GM19025 (cell line): ENCODE data around the gene PI4KA.

Experiments
- ATAC-seq: cut with Tn5 transposase; IDR thresholded peaks from one replicate; pipeline ENCODE4 v1.9.1; 2021; ENCODE audit warnings: mild to moderate bottlenecking, low read depth, moderate library complexity; ENCODE audit not compliant: unreplicated experiment

The PI4KA gene

DNA sequence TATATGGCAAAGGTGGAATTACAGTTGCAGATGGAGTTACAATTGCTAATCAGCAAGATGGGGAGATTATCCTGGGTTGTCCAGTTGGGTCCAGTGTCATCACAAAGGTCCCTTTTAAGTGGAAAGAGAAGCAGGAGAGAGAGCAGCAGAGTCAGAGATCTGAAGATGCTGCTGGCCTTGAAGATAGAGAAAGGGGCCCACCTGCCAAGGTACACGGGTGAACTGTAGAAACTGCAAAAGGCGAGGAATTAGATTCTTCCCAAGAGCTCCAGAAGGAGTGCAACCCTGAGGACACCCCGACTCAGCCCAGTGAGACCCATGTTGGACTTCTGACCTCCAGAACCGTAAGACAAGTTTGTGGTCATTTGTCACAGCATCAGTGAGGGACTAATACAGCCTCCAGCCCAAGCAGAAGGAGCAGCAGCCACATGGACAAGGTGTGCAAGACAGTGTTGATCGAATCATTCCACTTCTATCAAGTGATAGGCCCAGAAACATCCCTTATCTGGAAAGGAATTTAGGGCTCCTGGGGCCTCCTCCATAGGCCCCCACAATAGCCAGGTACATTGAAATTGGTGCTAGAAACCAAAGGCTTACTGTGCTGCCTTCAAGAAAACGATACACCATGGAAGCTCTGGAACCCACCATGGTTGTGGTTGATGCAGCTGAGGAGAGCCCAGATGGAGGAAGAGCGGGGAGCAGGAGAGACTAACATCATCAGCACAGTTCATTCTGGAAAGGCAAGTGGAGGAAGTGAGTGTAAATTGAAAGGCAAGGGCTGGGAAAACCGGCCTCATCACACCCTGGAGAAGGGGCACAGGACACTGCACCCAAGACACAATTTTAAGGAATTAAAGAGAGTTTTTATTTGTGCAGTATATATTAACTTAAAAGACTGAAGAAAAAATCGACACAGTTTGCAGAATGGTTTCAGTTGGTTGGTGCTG is 23.5 kb upstream of the PI4KA start:
- ATAC-seq, result no peak

DNA sequence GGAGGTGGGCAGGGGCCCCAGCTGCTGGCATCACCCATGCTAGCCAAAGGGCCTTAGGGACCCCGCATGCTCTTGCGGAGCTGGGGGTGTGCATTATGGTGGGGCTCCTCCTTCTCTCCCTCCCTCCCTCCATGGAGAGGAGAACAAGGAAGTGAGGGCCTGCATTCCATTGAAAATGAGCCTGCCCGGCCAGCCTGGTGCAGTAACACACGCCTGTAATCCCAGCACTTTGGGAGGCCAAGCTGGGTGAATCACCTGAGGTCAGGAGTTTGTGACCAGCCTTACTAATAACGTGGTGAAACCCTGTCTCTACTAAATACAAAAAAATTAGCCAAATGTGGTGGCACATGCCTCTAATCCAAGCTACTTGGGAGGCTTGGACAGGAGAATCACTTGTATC is 22.6 kb upstream of the PI4KA start:
- no peak for ATAC-seq

DNA sequence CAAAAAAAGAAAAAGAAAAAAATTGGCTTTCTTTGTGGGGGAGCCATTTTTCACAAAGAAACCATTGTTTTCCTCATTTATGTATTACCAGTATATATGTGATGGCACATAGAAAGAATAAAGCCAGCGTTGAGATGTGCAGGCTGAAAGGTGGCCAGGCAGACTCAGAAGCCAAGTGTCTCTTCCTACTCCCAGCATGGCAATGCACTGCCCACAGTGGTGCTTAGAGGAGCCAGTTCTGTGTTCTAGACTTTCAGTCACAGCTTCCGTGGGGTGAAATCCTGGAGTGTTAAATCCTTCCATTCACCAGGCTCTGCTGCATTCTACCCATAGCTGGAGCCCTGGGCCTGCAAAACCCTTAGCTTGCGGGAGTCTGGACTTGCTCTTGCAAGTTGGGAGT is 19.1 kb upstream of the PI4KA start:
- no peak for ATAC-seq

DNA sequence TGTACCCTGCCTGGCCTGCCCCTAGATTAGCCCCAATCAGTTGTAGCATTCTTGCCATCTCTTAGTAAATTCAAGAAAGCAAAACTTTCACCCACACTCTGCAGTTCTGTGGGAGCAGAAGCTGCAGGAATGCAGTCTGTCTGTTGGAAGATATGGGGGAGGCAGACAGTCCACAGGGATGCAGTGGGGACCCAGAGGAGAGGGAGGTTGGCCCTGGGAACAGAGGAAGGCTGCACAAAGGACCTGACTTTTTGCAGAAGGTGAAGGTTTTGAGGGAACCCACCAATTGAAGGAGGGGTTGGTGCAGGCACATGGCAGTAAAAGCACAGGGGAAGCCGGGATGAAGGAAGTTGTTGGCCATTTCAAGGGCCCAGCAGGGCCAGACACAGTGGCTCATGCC is 16.7 kb upstream of the PI4KA start:
- ATAC-seq, result no peak

DNA sequence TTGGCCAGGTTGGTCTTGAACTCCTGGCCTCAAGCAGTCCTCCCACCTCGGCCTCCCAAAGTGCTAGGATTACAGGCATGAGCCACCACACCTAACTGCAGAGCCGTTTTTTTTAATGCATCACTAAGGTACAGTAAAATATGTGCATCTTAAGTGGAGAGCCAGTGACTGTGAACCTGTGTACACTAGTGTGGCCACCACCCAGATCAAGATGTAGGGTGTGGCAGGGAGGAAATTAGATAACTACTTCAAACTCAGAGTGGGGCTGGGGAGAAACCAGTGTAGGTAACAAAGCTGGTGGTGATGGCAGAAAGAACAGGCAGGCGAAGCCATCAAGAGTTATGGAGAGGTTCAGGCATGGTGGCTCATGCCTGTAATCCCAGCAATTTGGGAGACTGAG is 14.6 kb upstream of the PI4KA start:
- no peak for ATAC-seq

DNA sequence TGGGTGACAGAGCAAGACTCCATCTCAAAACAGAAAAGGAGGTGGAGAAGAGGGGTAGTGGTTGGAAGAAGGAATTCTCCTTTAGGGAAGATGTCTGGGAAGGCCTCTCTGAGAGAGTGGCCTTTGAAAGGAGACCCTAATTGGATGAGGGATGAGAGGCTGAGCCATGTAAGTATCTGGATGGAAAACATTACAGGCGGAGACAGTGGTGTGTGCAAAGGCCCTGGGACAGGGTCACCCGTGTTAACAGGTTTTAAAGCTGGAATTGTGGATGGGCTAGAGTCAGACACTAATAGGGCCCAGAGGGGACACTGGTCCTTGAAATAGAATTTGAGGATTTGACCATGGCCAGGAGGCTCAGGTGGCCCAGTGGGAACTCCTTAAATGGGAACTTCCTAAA is 10.6 kb upstream of the PI4KA start:
- ATAC-seq, result no peak

DNA sequence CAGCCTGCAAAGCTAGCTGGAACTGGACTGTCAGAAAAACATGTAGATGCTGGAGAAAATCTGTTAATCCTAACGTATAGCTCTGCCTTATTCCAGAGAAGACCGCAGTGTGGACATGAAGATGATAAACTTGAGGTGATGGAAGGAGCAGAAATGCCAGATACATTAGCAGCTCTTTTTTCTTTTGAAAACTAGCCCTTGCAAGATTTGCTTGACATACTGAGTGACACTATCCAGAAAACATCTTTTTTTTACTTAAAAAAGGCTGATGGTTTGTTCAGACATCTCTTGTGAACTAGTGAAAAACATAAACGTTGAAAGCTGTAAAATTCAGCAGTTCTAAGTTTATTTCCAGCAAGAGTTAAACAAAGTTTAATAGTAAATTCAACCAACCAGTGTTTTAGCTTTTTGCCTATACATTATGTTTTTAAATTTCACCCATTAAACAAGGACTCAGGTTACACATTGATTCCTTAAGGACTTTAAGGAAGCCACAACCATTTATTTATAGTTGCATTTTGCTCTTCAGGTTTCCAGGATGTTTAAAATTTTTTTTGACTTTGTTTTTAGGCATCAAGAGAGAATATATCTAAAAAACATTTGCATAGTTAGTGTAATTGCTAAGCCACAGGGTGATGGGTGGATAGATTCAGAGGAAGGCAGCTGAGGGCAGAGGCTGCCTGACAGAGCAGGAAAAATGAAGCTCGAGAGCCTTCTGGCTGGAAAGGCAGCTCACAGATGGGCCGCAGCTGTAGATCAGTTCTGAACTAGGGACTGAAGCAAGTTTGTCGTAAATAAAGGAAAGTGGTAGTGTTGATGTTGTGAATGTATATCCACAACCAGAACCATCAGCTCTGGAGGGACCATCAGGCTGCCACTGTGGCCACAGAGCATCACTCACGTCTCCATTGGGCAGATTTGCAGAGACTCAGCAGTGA is 9.7 kb upstream of the PI4KA start:
- ATAC-seq, result no peak

DNA sequence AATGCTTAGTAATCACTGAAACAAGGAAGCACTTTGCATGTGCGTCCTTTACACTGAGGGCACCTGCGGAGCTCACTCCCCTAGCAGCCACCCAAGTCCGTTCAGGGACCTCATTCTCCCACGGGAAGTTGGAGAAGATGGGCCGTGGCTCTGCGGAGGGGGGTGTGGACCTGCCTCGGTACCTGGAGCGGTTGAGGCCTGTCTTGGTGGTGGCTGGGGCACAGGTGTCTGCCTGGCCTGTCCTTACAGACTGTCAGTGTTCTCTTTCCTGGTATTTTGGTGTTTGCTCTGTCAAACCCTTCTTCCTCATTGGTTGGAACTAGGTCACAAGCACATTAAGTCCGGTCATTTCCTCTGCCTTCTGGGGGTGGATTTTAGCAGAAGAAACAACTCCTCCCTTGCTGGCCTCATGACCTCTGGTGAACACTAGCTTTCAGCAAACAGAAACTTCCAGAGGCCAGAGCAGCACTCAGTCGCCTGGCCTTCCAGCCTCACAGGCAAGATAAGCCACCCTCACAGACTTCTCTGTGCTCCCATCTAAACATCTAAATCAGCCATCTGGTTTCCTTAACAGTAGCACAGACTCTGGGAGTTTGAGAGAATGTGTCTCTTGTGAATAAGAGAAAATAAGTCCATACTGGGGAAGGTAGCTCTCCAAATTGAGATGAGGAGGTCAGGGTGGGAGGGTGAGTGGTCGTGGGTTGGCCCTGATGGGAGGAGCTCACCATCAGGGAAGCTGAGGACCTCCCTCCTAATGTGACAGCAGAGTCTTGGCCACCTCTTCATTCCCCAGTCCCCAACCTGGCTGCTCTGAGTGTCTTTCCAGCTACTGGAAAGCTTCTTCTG is 8.8 kb upstream of the PI4KA start:
- ATAC-seq, result no peak

DNA sequence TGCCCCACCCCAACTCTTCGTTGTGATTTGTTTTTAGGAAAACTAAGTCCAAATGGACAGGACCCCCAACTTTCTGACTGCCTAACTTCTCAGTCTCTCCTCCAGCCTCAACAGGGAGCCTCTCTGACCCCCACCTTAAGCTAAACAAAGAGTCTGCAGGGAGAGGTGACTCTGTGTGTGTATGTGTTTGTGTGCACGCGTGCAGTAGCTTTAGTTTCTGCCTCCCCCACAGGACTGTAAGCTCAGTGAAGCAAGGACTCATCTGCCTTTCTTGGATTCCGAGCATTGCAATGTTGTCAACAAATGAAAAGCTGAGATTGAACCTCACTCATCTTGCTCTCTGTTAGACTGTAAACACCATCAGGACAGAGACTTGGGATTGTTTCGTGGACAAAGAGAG is 8.1 kb upstream of the PI4KA start:
- no peak for ATAC-seq

DNA sequence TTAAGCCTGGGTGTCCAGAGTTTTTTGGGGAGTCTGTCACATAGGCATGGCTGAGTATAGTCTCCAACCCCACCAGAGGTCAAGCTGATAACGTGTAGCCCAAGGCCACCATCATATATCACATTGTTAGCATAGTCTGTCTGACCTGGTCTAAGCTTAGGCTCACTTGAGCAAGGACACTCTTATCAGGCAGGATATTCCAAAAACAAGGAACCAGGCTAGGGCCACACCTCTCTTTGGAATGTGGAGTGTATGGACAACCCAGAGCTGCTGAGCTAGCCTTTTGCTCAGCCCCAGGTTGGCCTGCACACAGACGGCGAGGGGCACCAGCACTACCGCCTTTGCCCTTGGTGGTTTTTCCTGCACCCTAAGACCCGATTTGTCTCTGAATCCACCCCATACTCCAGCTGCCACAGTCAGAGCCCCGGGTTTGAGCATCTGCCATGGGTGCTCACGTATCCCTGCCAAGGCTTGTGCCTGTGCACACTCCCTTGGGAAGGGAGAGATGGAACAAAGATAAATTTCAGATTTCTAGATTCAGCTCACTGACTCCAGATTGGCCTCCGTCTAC is 7.3 kb upstream of the PI4KA start:
- no peak for ATAC-seq

DNA sequence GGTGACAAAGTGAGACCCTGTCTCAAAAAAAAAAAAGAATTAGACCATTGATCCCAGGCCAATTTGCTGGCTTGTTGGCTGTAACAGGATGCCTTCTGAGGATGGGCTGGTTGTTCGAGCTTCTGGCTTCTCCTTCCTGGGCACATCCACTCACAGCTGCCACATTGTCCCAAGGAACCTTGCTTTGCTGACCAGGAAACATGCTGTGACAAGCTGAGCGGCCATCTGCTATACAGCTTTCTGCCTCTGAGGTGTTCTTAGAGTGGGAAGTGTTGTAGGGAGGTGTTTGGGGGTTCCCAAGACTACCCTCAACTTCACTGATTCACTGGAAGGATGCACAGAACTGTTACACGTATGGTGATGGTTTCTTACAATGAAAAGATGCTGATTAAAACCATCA is 6.7 kb upstream of the PI4KA start:
- no peak for ATAC-seq

DNA sequence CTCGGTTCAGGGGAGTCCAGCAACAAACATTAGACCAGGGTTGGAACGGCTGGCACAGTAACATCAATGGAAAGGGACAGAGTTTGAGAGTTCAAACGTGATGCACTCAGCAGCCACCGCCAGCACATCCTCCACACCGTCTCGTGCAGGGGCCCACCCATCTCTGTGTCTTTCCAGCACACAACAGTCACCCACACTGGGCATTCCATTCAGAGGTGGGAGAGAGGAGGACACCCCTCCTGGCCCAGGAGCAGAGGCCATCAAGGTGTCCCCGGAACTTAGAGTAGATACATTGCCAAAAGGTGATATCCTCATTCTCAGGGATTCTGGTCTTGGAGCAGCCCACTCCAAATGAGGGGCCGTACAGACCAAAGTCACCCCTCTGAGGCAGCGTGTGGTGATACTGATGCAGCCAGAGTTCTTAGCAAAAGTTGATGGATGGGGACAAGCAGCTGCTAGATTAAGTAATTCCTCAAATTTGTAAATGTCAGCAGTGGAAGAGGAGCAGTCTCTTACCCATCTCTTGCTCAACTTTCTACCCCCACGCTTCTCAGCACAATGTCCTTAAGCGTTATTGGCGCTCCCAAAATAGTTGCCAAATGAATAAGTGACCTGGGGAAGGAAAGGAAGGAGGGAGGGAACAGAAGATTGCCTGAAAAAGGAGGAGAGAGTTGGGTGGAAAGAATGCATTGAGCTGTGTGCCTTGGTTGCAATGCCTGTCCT is 5.7 kb upstream of the PI4KA start:
- no peak for ATAC-seq

DNA sequence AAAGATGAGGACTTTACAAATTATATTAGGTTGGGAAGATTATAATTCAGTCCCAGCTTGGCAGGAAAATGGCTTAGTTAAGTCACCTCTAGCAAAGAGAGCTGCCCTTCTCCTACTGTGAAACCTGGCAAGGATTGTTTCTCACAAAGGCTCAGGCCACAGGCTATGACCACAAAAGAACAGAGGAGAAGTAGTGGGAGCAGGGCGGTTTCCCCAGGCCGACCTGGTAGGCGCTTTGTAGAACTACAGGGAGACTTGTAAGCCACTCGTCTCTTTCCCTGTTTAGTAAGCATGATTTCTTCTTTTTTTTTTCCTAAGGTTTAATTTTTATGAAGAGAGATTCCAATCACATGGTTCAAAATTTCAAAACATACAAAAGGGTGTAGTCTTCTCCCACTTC is 4.8 kb upstream of the PI4KA start:
- ATAC-seq, result no peak

DNA sequence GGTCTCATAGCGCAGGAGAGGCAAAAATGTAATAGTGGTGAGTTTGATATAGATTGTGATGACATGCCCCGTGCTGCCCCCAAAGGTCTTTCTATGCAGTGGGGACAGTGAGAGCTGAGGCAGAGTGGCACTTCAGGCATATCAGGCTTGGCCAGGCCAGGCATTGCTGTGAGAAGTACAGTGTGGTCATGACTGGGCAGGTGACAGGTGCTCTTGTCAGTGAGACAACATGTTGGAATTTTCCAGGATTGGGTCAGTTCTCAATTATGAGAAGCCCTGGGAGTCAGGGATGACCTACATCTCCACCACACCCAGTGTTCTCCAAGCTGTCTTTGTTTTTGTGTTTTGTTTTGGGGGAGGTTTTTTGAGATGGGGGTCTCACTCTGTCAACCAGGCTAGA is 3.9 kb upstream of the PI4KA start:
- ATAC-seq, result no peak

DNA sequence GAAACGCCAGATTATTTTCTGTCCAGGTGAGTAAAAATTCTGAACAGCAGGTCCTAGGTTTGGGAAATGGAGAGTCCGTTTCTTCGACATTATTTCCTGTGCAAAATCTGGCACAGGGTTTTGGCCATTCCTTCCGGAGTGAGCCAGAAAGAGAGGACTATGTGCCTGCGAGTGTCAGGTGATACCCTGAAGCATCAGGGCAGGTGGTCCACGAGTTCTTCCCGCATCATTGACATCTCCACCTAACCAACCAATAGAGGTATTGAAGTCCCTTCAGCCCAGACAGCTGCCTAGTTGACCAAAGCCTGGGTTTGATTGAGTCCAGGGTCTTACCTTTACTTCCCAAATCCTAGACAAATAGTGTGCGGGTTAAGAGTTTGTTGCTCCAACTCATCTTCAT is 1.0 kb upstream of the PI4KA start:
- no peak for ATAC-seq

DNA sequence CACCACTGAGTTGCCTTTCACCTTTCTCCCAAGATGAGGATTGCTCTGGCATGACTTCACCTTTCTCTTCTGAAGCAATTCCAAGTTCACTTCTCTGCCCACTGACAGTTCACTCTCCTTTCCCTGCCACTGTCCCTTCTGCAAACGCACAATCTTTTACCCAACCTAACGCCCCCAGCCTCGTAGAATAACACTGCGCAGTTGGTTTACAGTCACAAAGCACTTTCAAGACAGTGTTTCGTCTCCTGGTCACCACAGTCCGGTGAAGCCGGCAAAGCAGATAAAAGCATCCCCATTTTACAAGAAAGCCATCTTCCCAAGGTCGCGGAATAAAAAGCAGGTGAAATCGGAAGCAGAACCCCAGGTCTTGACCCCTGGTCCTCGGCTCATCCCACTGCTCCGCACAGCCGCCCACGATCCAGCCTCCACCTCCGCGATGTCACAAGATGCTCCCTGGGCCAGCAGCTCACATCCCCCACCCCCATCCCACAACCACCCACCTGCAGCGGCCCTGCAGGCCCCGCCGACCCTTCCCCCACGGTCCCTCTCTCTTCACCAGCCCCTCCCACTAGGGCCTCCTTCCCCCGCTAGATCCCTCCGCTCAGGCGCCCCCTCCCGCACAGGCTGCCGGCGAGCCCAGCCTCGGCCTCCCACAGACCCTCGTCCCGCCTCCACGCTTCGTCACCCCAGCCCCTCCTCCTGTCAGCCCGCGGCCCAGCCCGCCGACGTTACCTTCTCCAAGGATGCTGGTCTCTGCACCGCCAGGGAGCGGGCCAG is 585 bp downstream of the PI4KA start:
- peak; percentile 44 for ATAC-seq

DNA sequence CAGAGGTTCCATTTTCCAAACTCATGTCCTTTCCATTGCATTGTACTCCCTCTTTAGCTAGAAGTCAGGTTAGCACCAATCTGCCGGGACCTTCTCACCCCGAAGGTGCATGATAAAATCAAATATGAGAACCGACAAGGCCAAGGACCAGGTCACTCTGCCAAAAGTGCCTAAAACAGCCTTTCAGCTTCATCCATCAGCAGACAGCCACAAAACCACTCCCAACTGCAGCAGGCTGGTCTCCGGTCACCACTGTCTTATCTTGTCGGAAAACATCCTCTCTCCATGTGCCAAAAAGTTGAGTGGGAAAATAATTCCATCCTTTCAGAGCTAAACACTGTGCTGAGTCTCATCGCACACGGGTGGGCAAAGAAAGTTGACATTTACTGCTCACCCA is 1.4 kb downstream of the PI4KA start:
- no peak for ATAC-seq

DNA sequence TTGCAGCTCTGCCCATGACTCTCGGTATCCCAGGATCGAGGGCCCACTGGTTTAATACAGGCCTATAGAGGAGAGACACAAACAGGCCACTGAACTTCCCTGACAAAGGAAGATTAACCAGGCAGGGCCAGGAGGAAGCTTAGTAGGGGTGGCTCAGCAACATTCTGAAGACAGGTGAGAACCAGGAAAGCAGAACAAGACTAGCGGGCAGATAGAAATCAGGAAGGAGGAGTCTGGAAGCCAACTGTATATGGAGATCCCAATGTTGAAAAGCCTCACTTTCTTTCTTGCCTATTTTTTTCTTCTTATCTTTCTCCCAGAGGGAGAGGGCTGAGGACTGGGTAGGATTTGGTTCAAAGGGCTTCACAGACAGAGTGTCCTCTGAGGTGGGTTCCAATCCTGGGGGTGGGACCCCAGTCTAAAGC is 5.4 kb downstream of the PI4KA start:
- no peak for ATAC-seq

DNA sequence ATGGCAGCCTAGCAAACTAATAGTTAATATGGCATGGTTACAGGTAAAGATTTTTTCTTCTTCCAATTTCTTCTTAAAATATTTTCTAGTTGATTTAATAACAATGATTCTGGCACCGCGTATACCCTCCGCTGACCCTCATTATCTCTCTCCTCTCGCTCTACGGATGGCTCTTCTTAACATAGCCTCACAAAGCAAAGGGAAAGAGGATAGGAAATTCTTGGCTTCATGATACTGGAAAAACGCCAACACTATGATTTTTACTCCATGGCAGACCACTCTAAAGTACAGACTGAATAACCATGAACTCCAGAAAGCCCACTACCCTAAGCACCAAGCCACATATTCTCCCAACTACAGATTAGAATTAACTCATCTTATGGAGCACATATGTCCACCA is 6.1 kb downstream of the PI4KA start:
- no peak for ATAC-seq
